GM12892 (cell line): Measurements from ENCODE around the gene EIF3K.

Experiments
- POLR2A ChIP-seq: IDR thresholded peaks from 2 replicates; pipeline ENCODE4 v1.6.1; 2011; ENCODE audit warnings: low read depth, low read length, control low read depth
- POLR2AphosphoS5 ChIP-seq: IDR thresholded peaks from 2 replicates; pipeline ENCODE4 v1.6.1; 2011; ENCODE audit warnings: low read depth, low read length, control low read depth

DNA sequence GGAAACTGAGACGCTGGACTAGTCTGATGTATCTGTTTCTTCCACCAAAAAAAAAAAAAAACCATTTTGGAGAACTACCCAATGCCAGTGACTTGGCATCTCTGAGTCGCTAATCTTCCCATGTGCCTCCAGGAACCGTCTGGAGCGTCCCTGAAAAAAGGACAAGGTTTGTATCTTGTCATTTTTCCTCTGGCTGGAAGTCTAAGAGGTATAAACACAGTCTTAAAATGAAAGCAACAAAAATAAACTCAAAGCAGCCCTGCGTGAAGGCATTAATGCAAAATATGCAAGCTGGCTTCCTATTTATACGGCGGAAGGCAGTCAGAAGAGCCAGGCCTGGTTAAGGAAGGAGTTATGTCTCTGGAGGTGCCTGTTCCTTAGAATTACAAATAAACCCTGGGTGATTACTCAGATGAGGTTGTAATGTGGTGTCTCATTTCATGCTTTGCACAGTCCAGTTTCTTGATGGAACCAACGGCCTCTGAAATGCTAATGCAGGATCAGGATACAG is 48.7 kb downstream of the EIF3K start:
- TF ChIP-seq POLR2A (no peak), POLR2AphosphoS5 (no peak)
